ENCODE results near the gene RTL5. TPM values are rescaled to one million over a fixed set of nuclear protein-coding genes. Genes with fewer than 3 reads are reported as not detected.

Gene RTL5
- total RNA-seq, 1 donor from 2014 or later, result 2.5 TPM

- ATAC-seq, result no peak
- intact Hi-C loops (cut with micrococcal nuclease), result no loop called here
- no peak for DNase-seq
Observed at GRCh38 chrX:72086995-72087394, 44.7 kb downstream of the RTL5 start.

- DNase-seq (no peak), ATAC-seq (no peak)
- intact Hi-C loops (cut with micrococcal nuclease), result no loop called here
Observed at GRCh38 chrX:72084114-72084513, 47.6 kb downstream of the RTL5 start.

GRCh38 chrX:72083291-72083690 is 48.4 kb downstream of the RTL5 start:
- DNase-seq (no peak), ATAC-seq (no peak)
- intact Hi-C loops (cut with micrococcal nuclease), result no loop called here

- ATAC-seq (no peak), DNase-seq (no peak)
- intact Hi-C loops (cut with micrococcal nuclease), result no loop called here
Observed at GRCh38 chrX:72081605-72082320, 50.0 kb downstream of the RTL5 start.

- ATAC-seq, result no peak
- intact Hi-C loops (cut with micrococcal nuclease), result no loop called here
- DNase-seq, result no peak
Observed at GRCh38 chrX:72080800-72081199, 50.9 kb downstream of the RTL5 start.

- ATAC-seq (peak; percentile 55), DNase-seq (no peak)
- intact Hi-C loops (cut with micrococcal nuclease), result no loop called here
Observed at GRCh38 chrX:72080150-72080549, 51.6 kb downstream of the RTL5 start.

GRCh38 chrX:72079607-72080006 is 52.1 kb downstream of the RTL5 start:
- DNase-seq (peak; percentile 42), ATAC-seq (peak; percentile 83)
- intact Hi-C loops (cut with micrococcal nuclease), result no loop called here

- intact Hi-C loops (cut with micrococcal nuclease), result no loop called here
- no peak for DNase-seq
- ATAC-seq, result peak; percentile 25
Observed at GRCh38 chrX:72078411-72078810, 53.3 kb downstream of the RTL5 start.

Other genes with a start within 250 kb of the RTL5 start
- 3.7 TPM for gene NHSL2, start 221.1 kb downstream of the RTL5 start, total RNA-seq
- 10.3 TPM for gene PIN4, start 49.8 kb upstream of the RTL5 start, total RNA-seq
- 0.05 TPM for gene ERCC6L, start 107.1 kb upstream of the RTL5 start, total RNA-seq
- gene RPS4X, start 145.3 kb upstream of the RTL5 start, total RNA-seq, result 380 TPM
- not detected for gene CITED1, start 174.0 kb upstream of the RTL5 start, total RNA-seq